SJSA1 (cell line): ENCODE data around the gene TCF7L1. TPM values are rescaled to one million over a fixed set of nuclear protein-coding genes. Genes with fewer than 3 reads are reported as not detected.
A peak's percentile ranks its signal among the peaks of the same experiment; 100 is the strongest.
"Not testable (repeated sequence)": the region's sequence is repeated elsewhere in the genome, so short reads cannot be mapped to it uniquely, and the experiment has no call there.

Experiments
- DNase-seq, 2 experiments: peaks; one replicate each; pipeline ENCODE4 v3.0.0-alpha.2; 2015 to 2020; ENCODE audit warnings: low spot score in 2 of 2, low read depth in 1 of 2
- H3K27ac ChIP-seq: fragments of 250-450 bp; sonication (Bioruptor Pico); 2 replicates; pipeline ENCODE4 v1.5.1; 2020; ENCODE audit warnings: mild to moderate bottlenecking, moderate library complexity
- H3K27me3 ChIP-seq: fragments of 250-450 bp; sonication (Bioruptor Pico); replicated peaks from 2 replicates; pipeline ENCODE4 v1.5.1; 2020; ENCODE audit warnings: mild to moderate bottlenecking, moderate library complexity
- H3K36me3 ChIP-seq: fragments of 250-450 bp; sonication (Bioruptor Pico); 2 replicates; pipeline ENCODE4 v1.5.1; 2020; ENCODE audit warnings: mild to moderate bottlenecking
- H3K4me1 ChIP-seq: fragments of 250-450 bp; sonication (Bioruptor Pico); replicated peaks from 2 replicates; pipeline ENCODE4 v1.6.1; 2021; ENCODE audit warnings: mild to moderate bottlenecking
- H3K4me3 ChIP-seq: fragments of 250-450 bp; sonication (Bioruptor Pico); 2 replicates; pipeline ENCODE4 v1.5.1; 2020; ENCODE audit warnings: mild to moderate bottlenecking
- H3K9me3 ChIP-seq: fragments of 250-450 bp; sonication (Bioruptor Pico); replicated peaks from 2 replicates; pipeline ENCODE4 v1.5.1; 2020; ENCODE audit warnings: mild to moderate bottlenecking
- total RNA-seq: library from RNA; depleted of rRNA; stranded (reverse); fragments of >200 nt; shearing (Covaris generic); gene quantifications from 2 replicates; pipeline ENCODE4 v1.2.3, GENCODE V29; 2014

The TCF7L1 gene
- total RNA-seq, 1 experiment from 2014 or later, result 0.68 TPM

GRCh38 chr2:85135660-85135914, 2.4 kb downstream of the TCF7L1 start:
- H3K27me3 ChIP-seq, result no peaks in the 10 kb centered on the region
- H3K4me1 ChIP-seq, result peaks cover 14% of the 10 kb centered on the region
- H3K9me3 ChIP-seq, result 0 out of 2 replicates have a peak, but pooled peaks cover 3% of the 10 kb centered on the region
- H3K36me3 ChIP-seq, result no peaks in the 10 kb centered on the region
- H3K27ac ChIP-seq, result no peak overlapping the region
- no peak overlapping the region for H3K4me3 ChIP-seq
- DNase-seq, result no peak

- Histone ChIP-seq H3K4me3 (no peak overlapping the region), H3K4me1 (peaks cover 12% of the 10 kb centered on the region), H3K27ac (no peak overlapping the region), H3K36me3 (0 out of 2 replicates have a peak, but pooled peaks cover 5% of the 10 kb centered on the region), H3K9me3 (0 out of 2 replicates have a peak, but pooled peaks cover 3% of the 10 kb centered on the region), H3K27me3 (no peaks in the 10 kb centered on the region)
- peak in 1 of 2 experiments; percentile 12 for DNase-seq
These were observed 4.0 kb downstream of the TCF7L1 start for GRCh38 chr2:85137156-85137555.

- peaks cover 5% of the 10 kb centered on the region; the same call in 1 of the 2 replicates for H3K36me3 ChIP-seq
- no peak for DNase-seq
- no peaks in the 10 kb centered on the region for H3K27me3 ChIP-seq
- H3K27ac ChIP-seq, result no peak overlapping the region
- H3K9me3 ChIP-seq, result no peaks in the 10 kb centered on the region
- H3K4me3 ChIP-seq, result no peak overlapping the region
- H3K4me1 ChIP-seq, result no peaks in the 10 kb centered on the region
These were observed 10.4 kb downstream of the TCF7L1 start for GRCh38 chr2:85143463-85144082.

- no peak overlapping the region for H3K4me3 ChIP-seq
These were observed 12.1 kb downstream of the TCF7L1 start for GRCh38 chr2:85145116-85145820.

GRCh38 chr2:85148190-85148589, 15.0 kb downstream of the TCF7L1 start:
- no peaks in the 10 kb centered on the region for H3K9me3 ChIP-seq
- H3K4me1 ChIP-seq, result no peaks in the 10 kb centered on the region
- H3K27ac ChIP-seq, result no peak overlapping the region
- no peaks in the 10 kb centered on the region; the same call in none of the 2 replicates for H3K36me3 ChIP-seq
- no peak overlapping the region for H3K4me3 ChIP-seq
- DNase-seq, result no peak
- no peaks in the 10 kb centered on the region for H3K27me3 ChIP-seq

More at GRCh38 chr2:85145116-85145820, 12.1 kb downstream of the TCF7L1 start:
- Histone ChIP-seq H3K36me3 (peaks cover 5% of the 10 kb centered on the region), H3K27ac (no peak overlapping the region), H3K27me3 (no peaks in the 10 kb centered on the region), H3K9me3 (no peaks in the 10 kb centered on the region), H3K4me1 (no peaks in the 10 kb centered on the region)
- no peak for DNase-seq

GRCh38 chr2:85151026-85151425, 17.8 kb downstream of the TCF7L1 start:
- no peak overlapping the region for H3K27ac ChIP-seq
- no peaks in the 10 kb centered on the region; the same call in 1 of the 2 replicates for H3K36me3 ChIP-seq
- H3K4me3 ChIP-seq, result no peak overlapping the region
- no peaks in the 10 kb centered on the region for H3K27me3 ChIP-seq
- no peaks in the 10 kb centered on the region for H3K4me1 ChIP-seq
- DNase-seq, result no peak
- no peaks in the 10 kb centered on the region for H3K9me3 ChIP-seq

GRCh38 chr2:85152895-85153294, 19.7 kb downstream of the TCF7L1 start:
- no peaks in the 10 kb centered on the region for H3K27me3 ChIP-seq
- H3K4me1 ChIP-seq, result no peaks in the 10 kb centered on the region
- no peaks in the 10 kb centered on the region for H3K9me3 ChIP-seq
- no peak for DNase-seq
- no peak overlapping the region for H3K27ac ChIP-seq
- H3K4me3 ChIP-seq, result no peak overlapping the region
- no peaks in the 10 kb centered on the region; the same call in 1 of the 2 replicates for H3K36me3 ChIP-seq

GRCh38 chr2:85154048-85154753, 21.0 kb downstream of the TCF7L1 start:
- Histone ChIP-seq H3K36me3 (no peaks in the 10 kb centered on the region; the same call in 1 of the 2 replicates), H3K27ac (no peak overlapping the region), H3K4me1 (no peaks in the 10 kb centered on the region), H3K4me3 (no peak overlapping the region), H3K9me3 (no peaks in the 10 kb centered on the region), H3K27me3 (no peaks in the 10 kb centered on the region)
- no peak for DNase-seq

GRCh38 chr2:85155082-85155481, 21.9 kb downstream of the TCF7L1 start:
- H3K27me3 ChIP-seq, H3K4me1 ChIP-seq, H3K4me3 ChIP-seq, H3K9me3 ChIP-seq, H3K36me3 ChIP-seq, DNase-seq, H3K27ac ChIP-seq: not testable (repeated sequence)

- Histone ChIP-seq H3K9me3 (no peaks in the 10 kb centered on the region), H3K4me1 (no peaks in the 10 kb centered on the region), H3K27ac (no peak overlapping the region), H3K36me3 (no peaks in the 10 kb centered on the region), H3K4me3 (no peak overlapping the region), H3K27me3 (no peaks in the 10 kb centered on the region)
- DNase-seq, result no peak
These were observed 23.0 kb downstream of the TCF7L1 start for GRCh38 chr2:85156153-85156552.

- no peak overlapping the region for H3K4me3 ChIP-seq
- no peak overlapping the region for H3K27ac ChIP-seq
- no peak for DNase-seq
- no peaks in the 10 kb centered on the region for H3K9me3 ChIP-seq
- H3K27me3 ChIP-seq, result no peaks in the 10 kb centered on the region
- H3K36me3 ChIP-seq, result no peaks in the 10 kb centered on the region
- H3K4me1 ChIP-seq, result no peaks in the 10 kb centered on the region
These were observed 23.4 kb downstream of the TCF7L1 start for GRCh38 chr2:85156619-85157018.

- no peaks in the 10 kb centered on the region for H3K36me3 ChIP-seq
- DNase-seq, result no peak
- H3K9me3 ChIP-seq, result no peaks in the 10 kb centered on the region
- no peak overlapping the region for H3K27ac ChIP-seq
- H3K4me3 ChIP-seq, result no peak overlapping the region
- H3K27me3 ChIP-seq, result no peaks in the 10 kb centered on the region
- H3K4me1 ChIP-seq, result peaks cover 1% of the 10 kb centered on the region
These were observed 24.2 kb downstream of the TCF7L1 start for GRCh38 chr2:85157345-85157744.

GRCh38 chr2:85158559-85159273, 25.5 kb downstream of the TCF7L1 start:
- Histone ChIP-seq H3K4me3 (no peak overlapping the region), H3K36me3 (no peaks in the 10 kb centered on the region), H3K4me1 (peaks cover 11% of the 10 kb centered on the region), H3K27ac (no peak overlapping the region), H3K9me3 (no peaks in the 10 kb centered on the region), H3K27me3 (no peaks in the 10 kb centered on the region)
- no peak for DNase-seq

- no peaks in the 10 kb centered on the region for H3K9me3 ChIP-seq
- peaks cover 11% of the 10 kb centered on the region for H3K4me1 ChIP-seq
These were observed 26.4 kb downstream of the TCF7L1 start for GRCh38 chr2:85159589-85159988.

More at GRCh38 chr2:85159589-85159988, 26.4 kb downstream of the TCF7L1 start:
- Histone ChIP-seq H3K4me3 (no peak overlapping the region), H3K27ac (no peak overlapping the region), H3K27me3 (no peaks in the 10 kb centered on the region), H3K36me3 (no peaks in the 10 kb centered on the region)
- DNase-seq, result no peak
